ENCODE measurements around the gene SETBP1.

The SETBP1 gene

DNA sequence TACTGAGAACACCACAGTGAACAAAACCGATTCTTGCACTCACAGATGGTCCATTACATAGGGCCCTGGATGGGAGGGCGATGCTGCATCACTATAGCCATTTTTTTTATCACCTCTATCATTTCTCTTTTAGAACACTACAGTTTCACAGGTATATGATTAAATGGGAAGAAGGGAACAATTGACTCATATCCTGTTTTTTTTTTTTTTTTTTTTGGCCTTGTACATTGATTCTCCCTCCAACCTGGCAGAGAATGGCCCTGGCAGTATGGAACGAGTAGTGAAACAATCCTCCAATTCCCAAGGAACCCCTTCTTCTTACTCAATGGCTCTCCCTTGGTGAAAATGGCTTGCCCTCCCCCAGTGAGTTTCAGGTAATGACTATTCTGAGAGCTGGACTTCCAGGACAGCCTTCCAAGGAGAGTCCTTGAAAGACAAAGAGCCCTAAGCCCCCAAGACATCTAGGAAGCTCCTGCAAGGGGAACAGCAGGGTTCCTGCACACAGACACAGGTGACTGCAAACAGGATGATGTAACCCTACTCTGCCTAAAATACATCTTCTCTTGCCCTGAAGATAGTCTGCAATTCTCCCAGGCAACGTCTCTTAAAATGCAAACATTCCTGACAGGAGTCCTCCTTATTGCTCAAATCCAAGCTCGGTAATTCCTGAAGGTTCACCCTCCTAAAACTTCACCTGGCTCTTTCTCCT is 405.4 kb downstream of the SETBP1 start:
- no peak overlapping the region for H3K27ac ChIP-seq
- H3K9me3 ChIP-seq (replicated peaks in 1 of 11), result peaks cover 14 to 40% (median 21%) of the 10 kb centered on the region in 11 experiments
- peaks cover 0 to 7% (median 0%) of the 10 kb centered on the region in 11 experiments; a peak in 2 of 22 replicates for H3K36me3 ChIP-seq
- no peak overlapping the region for H3K4me3 ChIP-seq
- peaks cover 0 to 9% (median 4%) of the 10 kb centered on the region in 10 experiments; a peak in 5 of 20 replicates for H3K4me1 ChIP-seq
- no peak overlapping the region for H3K9ac ChIP-seq
- H3K27me3 ChIP-seq, result no peaks in the 10 kb centered on the region
- no peak overlapping the region for H3K4me2 ChIP-seq
- TF ChIP-seq Cebpa-rat (IDR thresholded peaks at IDR 0.05), result no peak
- H4K20me1 ChIP-seq, result no peaks in the 10 kb centered on the region

- H3K4me2 ChIP-seq, result no peak overlapping the region
- peaks cover 0 to 6% (median 0%) of the 10 kb centered on the region in 11 experiments; a peak in 2 of 22 replicates for H3K36me3 ChIP-seq
- H3K27me3 ChIP-seq, result no peaks in the 10 kb centered on the region
- H3K4me1 ChIP-seq, result peaks cover 3 to 11% (median 5%) of the 10 kb centered on the region in 10 experiments
- H3K4me3 ChIP-seq, result no peak overlapping the region
- H3K9me3 ChIP-seq (replicated peaks in 1 of 11), result peaks cover 7 to 33% (median 14%) of the 10 kb centered on the region in 11 experiments
- no peaks in the 10 kb centered on the region for H4K20me1 ChIP-seq
- H3K27ac ChIP-seq, result no peak overlapping the region
- no peak overlapping the region for H3K9ac ChIP-seq
- no peak for TF ChIP-seq Cebpa-rat (IDR thresholded peaks at IDR 0.05)
Observed at GRCh38 chr18:45086777-45087176, 406.1 kb downstream of the SETBP1 start.

- no peak overlapping the region for H3K9ac ChIP-seq
- H3K27ac ChIP-seq, result no peak overlapping the region
- H3K4me3 ChIP-seq, result no peak overlapping the region
- no peaks in the 10 kb centered on the region for H3K27me3 ChIP-seq
- H3K9me3 ChIP-seq (replicated peaks in 1 of 11), result peaks cover 0 to 17% (median 0%) of the 10 kb centered on the region in 11 experiments; a peak in 4 of 22 replicates
- H3K36me3 ChIP-seq, result no peaks in the 10 kb centered on the region
- H3K4me2 ChIP-seq, result peak overlapping the region in 1 of 11 experiments; percentile 5; a peak in 1 of 22 replicates
- no peaks in the 10 kb centered on the region for H4K20me1 ChIP-seq
- no peak for TF ChIP-seq Cebpa-rat (IDR thresholded peaks at IDR 0.05)
- H3K4me1 ChIP-seq, result peaks cover 7 to 14% (median 9%) of the 10 kb centered on the region in 10 experiments
Observed at GRCh38 chr18:45090526-45091140, 409.9 kb downstream of the SETBP1 start.

DNA sequence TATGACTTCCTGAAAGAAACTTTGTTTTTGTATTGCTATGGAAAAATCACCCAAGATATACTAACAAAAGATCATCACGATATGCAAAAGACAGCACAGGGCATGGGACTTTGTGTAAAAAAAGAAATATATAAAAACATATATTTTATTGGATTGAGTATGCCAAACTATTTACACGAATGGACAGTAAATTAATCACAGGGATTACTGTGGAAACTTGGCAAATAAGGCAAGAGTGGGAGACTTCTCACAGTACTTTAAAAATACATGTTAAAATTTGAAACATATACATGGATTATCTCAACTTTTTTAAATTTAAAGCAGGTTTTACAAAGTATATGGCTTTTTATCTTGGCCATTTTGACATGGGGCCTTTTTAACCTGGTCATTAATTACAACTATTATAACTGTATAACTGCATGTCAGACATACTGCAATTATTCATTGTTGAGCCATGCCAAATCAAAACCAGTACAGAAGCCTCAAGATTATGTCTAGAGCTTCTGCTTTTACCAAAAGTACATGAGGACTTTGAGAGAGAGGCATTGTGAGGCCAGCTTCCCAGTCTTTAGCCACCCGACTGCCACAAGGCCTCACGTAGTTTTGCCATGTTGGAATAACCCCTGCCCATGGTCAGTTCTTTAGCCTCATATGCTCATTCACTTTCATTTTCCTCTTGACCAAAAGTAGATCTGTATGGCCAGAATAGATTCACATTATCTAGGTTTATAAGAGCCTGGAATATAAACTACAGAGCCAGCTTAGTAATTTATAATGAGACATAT is 419.8 kb downstream of the SETBP1 start:
- TF ChIP-seq Cebpa-rat (IDR thresholded peaks at IDR 0.05), result no peak
- Histone ChIP-seq H3K9me3 (replicated peaks in 1 of 11) (peaks cover 0 to 6% (median 0%) of the 10 kb centered on the region in 11 experiments; a peak in 2 of 22 replicates), H3K4me3 (no peak overlapping the region), H3K27ac (peak overlapping the region in 1 of 11 experiments; percentile 15; a peak in 2 of 22 replicates), H3K4me2 (peak overlapping the region in 2 of 11 experiments; percentile 87 to 88; a peak in 2 of 22 replicates), H3K36me3 (no peaks in the 10 kb centered on the region), H3K9ac (no peak overlapping the region), H3K4me1 (peaks cover 35 to 52% (median 40%) of the 10 kb centered on the region in 10 experiments), H3K27me3 (no peaks in the 10 kb centered on the region), H4K20me1 (no peaks in the 10 kb centered on the region)

- Histone ChIP-seq H3K4me3 (no peak overlapping the region), H3K27me3 (no peaks in the 10 kb centered on the region), H3K4me1 (peaks cover 50 to 68% (median 55%) of the 10 kb centered on the region in 10 experiments), H3K36me3 (no peaks in the 10 kb centered on the region), H3K27ac (peak overlapping the region in 4 of 11 experiments; percentile 82 to 93 (median 90); a peak in 8 of 22 replicates), H3K4me2 (peak overlapping the region; percentile 53 to 89 (median 82); a peak in 18 of 22 replicates), H3K9me3 (replicated peaks in 1 of 11) (peaks cover 0 to 6% (median 4%) of the 10 kb centered on the region in 11 experiments; a peak in 7 of 22 replicates), H4K20me1 (no peaks in the 10 kb centered on the region), H3K9ac (no peak overlapping the region)
- TF ChIP-seq Cebpa-rat (IDR thresholded peaks at IDR 0.05), result no peak
Observed at GRCh38 chr18:45102126-45102525, 421.4 kb downstream of the SETBP1 start.

- TF ChIP-seq Cebpa-rat (IDR thresholded peaks at IDR 0.05), result no peak
- peak overlapping the region in 10 of 11 experiments; percentile 57 to 94 (median 92); a peak in 20 of 22 replicates for H3K27ac ChIP-seq
- no peaks in the 10 kb centered on the region for H4K20me1 ChIP-seq
- H3K4me1 ChIP-seq, result peaks cover 55 to 73% (median 62%) of the 10 kb centered on the region in 10 experiments
- no peak overlapping the region for H3K4me3 ChIP-seq
- H3K9ac ChIP-seq, result peak overlapping the region in 8 of 11 experiments; percentile 28 to 67 (median 55); a peak in 12 of 22 replicates
- peaks cover 0 to 13% (median 8%) of the 10 kb centered on the region in 11 experiments; a peak in 16 of 22 replicates for H3K9me3 ChIP-seq (replicated peaks in 1 of 11)
- H3K27me3 ChIP-seq, result no peaks in the 10 kb centered on the region
- H3K4me2 ChIP-seq, result peak overlapping the region; percentile 53 to 89 (median 82)
- H3K36me3 ChIP-seq, result no peaks in the 10 kb centered on the region
Observed at GRCh38 chr18:45102863-45103262, 422.2 kb downstream of the SETBP1 start.

DNA sequence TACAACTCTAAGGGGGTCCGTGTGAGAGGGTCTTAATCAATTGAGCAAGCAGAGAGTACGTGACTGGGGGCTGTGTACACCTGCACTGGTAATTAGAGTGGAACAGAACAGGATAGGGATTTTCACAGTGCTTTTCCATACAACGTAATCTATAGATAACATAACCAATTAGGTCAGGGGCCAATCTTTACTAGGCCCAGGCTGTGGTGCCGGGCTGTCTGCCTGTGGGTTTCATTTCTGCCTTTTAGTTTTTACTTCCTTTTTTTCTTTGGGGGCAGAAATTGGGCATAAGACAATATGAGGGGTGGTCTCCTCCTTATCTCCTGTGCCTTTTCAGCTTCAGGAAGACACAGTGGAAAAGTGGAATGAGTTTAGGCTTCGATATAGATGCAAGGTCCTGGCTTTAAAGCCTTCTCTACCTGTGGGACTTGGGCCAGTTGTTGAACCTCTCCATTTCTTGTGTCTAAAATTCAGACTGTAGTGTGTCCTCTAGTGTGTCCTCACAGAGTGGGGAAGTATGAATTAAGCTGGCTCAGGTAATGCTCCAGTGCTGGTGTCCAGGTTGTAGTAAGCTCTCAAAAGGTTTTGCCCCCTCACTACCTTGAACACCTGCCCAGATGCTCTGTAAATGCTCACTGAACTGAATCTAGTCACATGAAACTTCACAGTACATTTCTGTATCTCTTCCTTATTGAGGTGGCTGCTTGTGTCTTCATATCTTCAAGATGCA is 422.8 kb downstream of the SETBP1 start:
- H3K4me3 ChIP-seq, result no peak overlapping the region
- H3K36me3 ChIP-seq, result no peaks in the 10 kb centered on the region
- H3K9ac ChIP-seq, result peak overlapping the region in 9 of 11 experiments; percentile 15 to 67 (median 53); a peak in 14 of 22 replicates
- peaks cover 0 to 17% (median 13%) of the 10 kb centered on the region in 11 experiments; a peak in 16 of 22 replicates for H3K9me3 ChIP-seq (replicated peaks in 1 of 11)
- TF ChIP-seq Cebpa-rat (IDR thresholded peaks at IDR 0.05), result no peak
- H3K27ac ChIP-seq, result peak overlapping the region; percentile 15 to 94 (median 91); a peak in 21 of 22 replicates
- H4K20me1 ChIP-seq, result no peaks in the 10 kb centered on the region
- H3K4me2 ChIP-seq, result peak overlapping the region; percentile 53 to 89 (median 82)
- H3K27me3 ChIP-seq, result no peaks in the 10 kb centered on the region
- H3K4me1 ChIP-seq, result peaks cover 55 to 73% (median 62%) of the 10 kb centered on the region in 10 experiments

- no peaks in the 10 kb centered on the region for H3K27me3 ChIP-seq
- peaks cover 0 to 22% (median 15%) of the 10 kb centered on the region in 11 experiments; a peak in 16 of 22 replicates for H3K9me3 ChIP-seq (replicated peaks in 1 of 11)
- no peaks in the 10 kb centered on the region for H3K36me3 ChIP-seq
- H3K4me2 ChIP-seq, result peak overlapping the region; percentile 53 to 89 (median 82)
- H3K4me3 ChIP-seq, result no peak overlapping the region
- H3K27ac ChIP-seq, result peak overlapping the region; percentile 15 to 94 (median 91); a peak in 21 of 22 replicates
- H3K4me1 ChIP-seq, result peaks cover 55 to 73% (median 62%) of the 10 kb centered on the region in 10 experiments
- peak overlapping the region in 8 of 11 experiments; percentile 15 to 64 (median 46); a peak in 12 of 22 replicates for H3K9ac ChIP-seq
- no peaks in the 10 kb centered on the region for H4K20me1 ChIP-seq
- TF ChIP-seq Cebpa-rat (IDR thresholded peaks at IDR 0.05), result no peak
Observed at GRCh38 chr18:45104049-45104395, 423.3 kb downstream of the SETBP1 start.
